Fibroblast of pulmonary artery (primary cell): ENCODE data around the gene SNTG2.
"Not testable (repeated sequence)": the region's sequence is repeated elsewhere in the genome, so short reads cannot be mapped to it uniquely, and the experiment has no call there.

ENCODE experiments used
- DNase-seq: peaks from one replicate; pipeline ENCODE4 v3.0.0-alpha.2; 2010; ENCODE audit warnings: low read depth
- H3K4me3 ChIP-seq: replicated peaks from 2 replicates; pipeline ENCODE4 v1.5.1; 2011; ENCODE audit warnings: low read depth, mild to moderate bottlenecking, control low read depth, low read length, moderate library complexity
- TF ChIP-seq, protein P1 (sequence below): IDR thresholded peaks from 2 replicates; pipeline ENCODE4 v1.5.1; 2011; ENCODE audit warnings: mild to moderate bottlenecking, control low read depth, low read length, inconsistent platforms; ENCODE audit errors: missing control alignments

SNTG2 gene

DNA sequence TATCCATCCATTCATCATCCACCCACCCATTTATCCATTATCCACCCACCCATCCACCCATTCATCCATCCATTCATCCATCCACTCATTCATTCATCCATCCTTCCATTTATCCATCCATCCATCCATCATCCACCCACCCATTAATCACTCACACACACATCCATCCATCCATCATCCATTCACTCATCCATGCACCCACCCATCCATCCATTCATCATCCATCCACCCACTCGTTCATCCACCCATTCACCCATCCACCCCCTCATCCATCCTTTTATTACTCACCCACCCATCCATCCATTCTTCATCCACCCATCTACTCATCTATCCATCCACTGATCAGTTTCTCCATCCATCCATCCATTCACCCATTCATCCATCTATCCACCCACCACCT is 454.5 kb downstream of the SNTG2 start:
- DNase-seq, result no peak
- TF ChIP-seq, protein P1, sequence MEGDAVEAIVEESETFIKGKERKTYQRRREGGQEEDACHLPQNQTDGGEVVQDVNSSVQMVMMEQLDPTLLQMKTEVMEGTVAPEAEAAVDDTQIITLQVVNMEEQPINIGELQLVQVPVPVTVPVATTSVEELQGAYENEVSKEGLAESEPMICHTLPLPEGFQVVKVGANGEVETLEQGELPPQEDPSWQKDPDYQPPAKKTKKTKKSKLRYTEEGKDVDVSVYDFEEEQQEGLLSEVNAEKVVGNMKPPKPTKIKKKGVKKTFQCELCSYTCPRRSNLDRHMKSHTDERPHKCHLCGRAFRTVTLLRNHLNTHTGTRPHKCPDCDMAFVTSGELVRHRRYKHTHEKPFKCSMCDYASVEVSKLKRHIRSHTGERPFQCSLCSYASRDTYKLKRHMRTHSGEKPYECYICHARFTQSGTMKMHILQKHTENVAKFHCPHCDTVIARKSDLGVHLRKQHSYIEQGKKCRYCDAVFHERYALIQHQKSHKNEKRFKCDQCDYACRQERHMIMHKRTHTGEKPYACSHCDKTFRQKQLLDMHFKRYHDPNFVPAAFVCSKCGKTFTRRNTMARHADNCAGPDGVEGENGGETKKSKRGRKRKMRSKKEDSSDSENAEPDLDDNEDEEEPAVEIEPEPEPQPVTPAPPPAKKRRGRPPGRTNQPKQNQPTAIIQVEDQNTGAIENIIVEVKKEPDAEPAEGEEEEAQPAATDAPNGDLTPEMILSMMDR, result no peak
- no peak overlapping the region for H3K4me3 ChIP-seq

- no peak for DNase-seq
- TF ChIP-seq, protein P1, result no peak
- no peak overlapping the region for H3K4me3 ChIP-seq
Measured at GRCh38 chr2:1405967-1406366, 455.3 kb downstream of the SNTG2 start.

DNA sequence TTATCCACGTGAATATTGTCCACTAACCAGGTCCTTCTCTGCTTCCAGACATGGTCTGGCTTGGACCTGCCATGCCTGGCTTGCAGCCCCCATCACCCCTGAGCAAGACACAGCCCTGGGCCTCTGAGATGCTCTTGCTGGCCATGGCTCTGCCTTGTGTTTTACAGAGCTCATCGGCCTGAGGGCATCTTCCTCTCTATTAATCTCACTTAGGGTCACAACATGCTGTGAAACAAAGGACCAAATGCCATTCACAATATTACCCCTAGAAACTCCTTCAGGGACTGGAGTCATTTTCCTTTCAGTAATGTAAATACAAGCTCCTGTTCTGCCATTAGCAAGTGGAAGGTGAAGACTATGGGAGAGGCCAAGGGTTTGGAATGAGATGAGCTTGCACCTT is 455.8 kb downstream of the SNTG2 start:
- TF ChIP-seq, protein P1, result no peak
- no peak overlapping the region for H3K4me3 ChIP-seq
- DNase-seq, result no peak

DNA sequence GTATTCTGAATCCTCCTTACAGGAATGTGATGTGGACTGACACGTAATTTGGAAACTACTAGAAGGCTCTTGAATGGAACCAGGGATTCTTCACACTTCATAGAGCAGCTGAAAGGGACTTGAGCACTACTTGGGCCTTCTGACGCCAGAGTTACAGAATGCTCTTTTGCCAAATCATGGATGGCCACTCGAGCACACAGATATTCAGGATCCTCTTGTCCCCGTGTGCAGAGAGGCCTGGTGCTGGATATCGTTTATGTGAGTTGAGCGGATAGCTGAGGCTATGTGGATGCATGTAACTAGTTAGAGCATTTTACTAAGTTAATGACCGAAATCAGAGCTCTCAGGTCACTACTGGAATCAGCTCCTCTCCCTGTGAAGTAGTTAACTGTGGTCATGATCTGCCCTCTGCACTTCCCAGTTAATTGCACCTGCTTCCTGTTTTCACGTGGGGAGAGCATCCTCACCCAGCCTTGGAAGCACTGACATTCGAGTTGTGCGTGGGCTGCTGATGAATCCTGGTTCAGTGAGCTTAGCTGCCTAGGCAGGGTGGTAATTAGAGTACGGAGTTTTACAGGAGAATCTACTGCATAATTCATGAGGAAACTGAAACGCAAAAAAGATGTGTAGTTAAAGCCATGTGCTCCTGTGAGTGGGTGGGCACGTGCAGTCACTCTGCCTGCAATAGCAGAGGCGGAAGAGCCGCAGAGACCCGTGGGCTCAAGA is 457.5 kb downstream of the SNTG2 start:
- DNase-seq, result no peak
- TF ChIP-seq, protein P1, result no peak
- H3K4me3 ChIP-seq, result no peak overlapping the region

- TF ChIP-seq, protein P1, result no peak
- no peak within 1 kb of the TSS for H3K4me3 ChIP-seq
- DNase-seq, result no peak
Measured at GRCh38 chr2:1413156-1413710, 462.6 kb downstream of the SNTG2 start, which contains the start of gene TPO. TPO (plus strand) TSS chr2:1413463; CDS start chr2:1414409, 946 bp downstream.

DNA sequence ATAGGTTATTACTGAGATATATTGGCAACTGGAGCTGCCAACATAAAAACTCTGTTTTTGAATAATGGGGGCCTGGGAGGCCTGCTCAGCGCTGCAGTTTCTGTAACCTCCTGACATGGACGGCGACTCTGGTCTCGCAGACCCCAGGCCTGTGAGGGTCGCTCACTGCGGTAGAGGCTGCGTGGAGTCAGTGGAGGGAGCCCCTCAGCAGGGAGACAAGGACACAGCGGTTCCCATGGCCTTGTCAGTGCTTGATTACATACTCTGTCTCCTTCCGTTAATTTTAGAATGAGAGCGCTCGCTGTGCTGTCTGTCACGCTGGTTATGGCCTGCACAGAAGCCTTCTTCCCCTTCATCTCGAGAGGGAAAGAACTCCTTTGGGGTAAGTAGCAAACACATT is 463.5 kb downstream of the SNTG2 start:
- TF ChIP-seq, protein P1, result no peak
- DNase-seq, result no peak

DNA sequence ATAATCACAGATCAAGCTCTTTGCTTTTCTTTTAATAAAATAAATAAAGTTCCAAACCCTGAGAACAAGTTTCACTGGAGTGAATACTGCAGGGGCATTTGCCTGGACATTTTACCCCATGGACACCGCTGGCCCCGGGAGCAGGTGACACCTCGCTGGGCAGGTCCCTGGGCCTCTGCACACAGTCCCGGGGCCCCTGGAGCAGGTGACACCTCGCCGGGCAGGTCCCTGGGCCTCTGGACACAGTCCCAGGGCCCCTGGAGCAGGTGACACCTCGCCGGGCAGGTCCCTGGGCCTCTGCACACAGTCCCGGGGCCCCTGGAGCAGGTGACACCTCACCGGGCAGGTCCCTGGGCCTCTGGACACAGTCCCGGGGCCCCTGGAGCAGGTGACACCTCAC is 464.3 kb downstream of the SNTG2 start:
- not testable (repeated sequence) for DNase-seq, H3K4me3 ChIP-seq

More for the DNA sequence above, 463.5 kb downstream of the SNTG2 start:
- H3K4me3 ChIP-seq, result no peak overlapping the region
